OCI-LY7 (cell line): ENCODE data around the gene SEL1L2. TPM values are rescaled to one million over a fixed set of nuclear protein-coding genes. Genes with fewer than 3 reads are reported as not detected.

Source experiments
- BruUV-seq: library from RNA; stranded (reverse); fragments of 400-500 nt; replicated peaks from 2 replicates; lab custom pipeline; 2021; lab: Mats Ljungman, UMichigan
- CTCF ChIA-PET: fragments of 300-600 bp; sonication (Branson Sonifier 250); formaldehyde crosslinking; loops from one replicate; lab custom pipeline; 2022; ENCODE audit warnings: antibody characterized with exemption; ENCODE audit not compliant: unreplicated experiment; lab: Charles Lee
- POLR2A ChIA-PET: fragments of 300-600 bp; sonication (Branson Sonifier 250); formaldehyde crosslinking; loops from one replicate; lab custom pipeline; 2022; ENCODE audit warnings: antibody characterized with exemption; lab: Charles Lee
- DNase-seq: peaks from one replicate; pipeline ENCODE4 v3.0.0-alpha.2; 2015; ENCODE audit warnings: low spot score
- H2AFZ ChIP-seq: fragments of 200-600 bp; sonication (generic), shearing (Covaris generic); 2 replicates; pipeline ENCODE4 v1.6.1; 2014; ENCODE audit warnings: mild to moderate bottlenecking, antibody characterized with exemption, low read length, moderate library complexity
- H3K27ac ChIP-seq: fragments of 200-600 bp; sonication (generic); 2 replicates; pipeline ENCODE4 v1.5.1; 2014; ENCODE audit warnings: mixed run types, low read depth, mild to moderate bottlenecking, moderate library complexity, low read length, inconsistent platforms; ENCODE audit not compliant: poor library complexity, severe bottlenecking
- H3K36me3 ChIP-seq: fragments of 200-600 bp; sonication (generic); 2 replicates; pipeline ENCODE4 v1.6.1; 2014; ENCODE audit warnings: mild to moderate bottlenecking, antibody characterized with exemption, low read length, moderate library complexity, mixed read lengths; ENCODE audit not compliant: insufficient read depth
- H3K4me1 ChIP-seq: fragments of 200-600 bp; sonication (generic); 2 replicates; pipeline ENCODE4 v1.5.1; 2014; ENCODE audit warnings: mild to moderate bottlenecking, low read length; ENCODE audit not compliant: insufficient read depth, poor library complexity, severe bottlenecking
- H3K4me2 ChIP-seq: fragments of 200-600 bp; sonication (generic); 2 replicates; pipeline ENCODE4 v1.6.1; 2014; ENCODE audit warnings: mild to moderate bottlenecking, low read length
- H3K4me3 ChIP-seq: fragments of 200-600 bp; sonication (generic); 2 replicates; pipeline ENCODE4 v1.5.1; 2014; ENCODE audit warnings: mild to moderate bottlenecking, low read depth, low read length; ENCODE audit not compliant: poor library complexity, severe bottlenecking
- H3K79me2 ChIP-seq: fragments of 200-600 bp; sonication (generic); 2 replicates; pipeline ENCODE4 v1.6.1; 2016; ENCODE audit warnings: low read depth, mild to moderate bottlenecking, low read length, moderate library complexity, mixed read lengths; ENCODE audit not compliant: insufficient read depth
- H3K9me2 ChIP-seq: fragments of 200-600 bp; sonication (generic); 2 replicates; pipeline ENCODE4 v1.6.1; 2016; ENCODE audit warnings: mild to moderate bottlenecking, low read length, mixed read lengths; ENCODE audit not compliant: insufficient read depth
- H3K9me3 ChIP-seq: fragments of 200-600 bp; sonication (generic); 2 replicates; pipeline ENCODE4 v1.6.1; 2014; ENCODE audit warnings: mild to moderate bottlenecking, mixed run types, low read length, mixed read lengths
- H4K20me1 ChIP-seq: fragments of 200-600 bp; sonication (generic); 2 replicates; pipeline ENCODE4 v1.6.1; 2014; ENCODE audit warnings: mild to moderate bottlenecking, antibody characterized with exemption, low read length, moderate library complexity, mixed read lengths; ENCODE audit not compliant: insufficient read depth
- CTCF ChIP-seq: fragments of 200-600 bp; sonication (generic); conservative IDR thresholded peaks from 2 replicates; pipeline ENCODE4 v1.5.1; 2014; ENCODE audit warnings: mild to moderate bottlenecking, antibody characterized with exemption, low read length, moderate library complexity, mixed read lengths
- EZH2phosphoT487 ChIP-seq: fragments of 200-600 bp; sonication (generic); IDR thresholded peaks from 2 replicates; pipeline ENCODE4 v1.6.1; 2018; ENCODE audit warnings: low read depth, borderline replicate concordance, mild to moderate bottlenecking, mixed run types, antibody characterized with exemption, low read length, moderate library complexity, mixed read lengths
- intact Hi-C: fragments of 100-400 bp; cut with micrococcal nuclease; formaldehyde crosslinking; loops from one replicate; pipeline ENCODE4 v1.10.0; 2022; ENCODE audit not compliant: unreplicated experiment
- total RNA-seq, 2 experiments: library from RNA; depleted of rRNA in 1 of 2; stranded (reverse); fragments of >200 nt in 1 of 2; shearing (Covaris generic) in 1 of 2; gene quantifications; 2 replicates each; pipeline ENCODE4 v1.2.3, GENCODE V29; 2014 to 2022

Gene SEL1L2
- total RNA-seq, 2 experiments from 2014 or later: not detected

GRCh38 chr20:13991311-13991710 lies 897 bp upstream of the SEL1L2 start:
- H2AFZ ChIP-seq: no peak overlapping the region
- H4K20me1 ChIP-seq: no peaks in the 10 kb centered on the region
- H3K9me2 ChIP-seq: no peaks in the 10 kb centered on the region
- ChIA-PET CTCF (no interaction called here), POLR2A (interaction anchor here (0.6 kb wide), 2 partner anchors 9 to 1248 kb away, joined by 5 to 6 read pairs; no protein-coding TSS in a partner anchor)
- H3K4me2 ChIP-seq: no peak overlapping the region
- H3K4me3 ChIP-seq: no peak overlapping the region
- H3K9me3 ChIP-seq: peaks cover 8% of the 10 kb centered on the region; the same call in 1 of the 2 replicates
- H3K79me2 ChIP-seq: no peaks in the 10 kb centered on the region
- no peaks in the 10 kb centered on the region for H3K36me3 ChIP-seq
- H3K4me1 ChIP-seq: no peaks in the 10 kb centered on the region
- TF ChIP-seq EZH2phosphoT487 (no peak), CTCF (no peak)
- intact Hi-C loops: no loop called here
- H3K27ac ChIP-seq: no peak overlapping the region
- BruUV-seq: no TSS peak
- no peak for DNase-seq

- H3K79me2 ChIP-seq: no peaks in the 10 kb centered on the region
- no peaks in the 10 kb centered on the region for H3K4me1 ChIP-seq
- no TSS peak for BruUV-seq
- CTCF ChIA-PET: no interaction called here
- H3K4me2 ChIP-seq: no peak overlapping the region
- intact Hi-C loops: no loop called here
- no peak for TF ChIP-seq CTCF
- no peak for TF ChIP-seq EZH2phosphoT487
- POLR2A ChIA-PET: interaction anchor here (0.7 to 1.1 kb wide), 2 partner anchors 28 to 155 kb away, joined by 3 read pairs; no protein-coding TSS in a partner anchor
- no peak for DNase-seq
- no peak overlapping the region for H3K27ac ChIP-seq
- no peak overlapping the region for H2AFZ ChIP-seq
- H3K9me2 ChIP-seq: no peaks in the 10 kb centered on the region
- H4K20me1 ChIP-seq: no peaks in the 10 kb centered on the region
- H3K9me3 ChIP-seq: no peaks in the 10 kb centered on the region
- no peaks in the 10 kb centered on the region for H3K36me3 ChIP-seq
- H3K4me3 ChIP-seq: no peak overlapping the region
These were observed 6.2 kb downstream of the SEL1L2 start for GRCh38 chr20:13984211-13984610.

- no peak for DNase-seq
- ChIA-PET CTCF (no interaction called here), POLR2A (no interaction called here)
- Histone ChIP-seq H3K9me2 (no peaks in the 10 kb centered on the region), H3K4me1 (no peaks in the 10 kb centered on the region), H3K79me2 (no peaks in the 10 kb centered on the region), H3K9me3 (no peaks in the 10 kb centered on the region), H2AFZ (no peak overlapping the region), H4K20me1 (no peaks in the 10 kb centered on the region), H3K4me2 (no peak overlapping the region), H3K36me3 (no peaks in the 10 kb centered on the region), H3K27ac (no peak overlapping the region), H3K4me3 (no peak overlapping the region)
- intact Hi-C loops: no loop called here
- TF ChIP-seq EZH2phosphoT487 (no peak), CTCF (no peak)
- BruUV-seq: no TSS peak
These were observed 29.9 kb downstream of the SEL1L2 start for GRCh38 chr20:13960525-13960924.
